ENCODE measurements around the gene SREK1. TPM values are rescaled to one million over a fixed set of nuclear protein-coding genes. Genes with fewer than 3 reads are reported as not detected.

Gene SREK1
- polyA plus RNA-seq, 4 donors, result 108 to 190 (median 165) TPM

DNA sequence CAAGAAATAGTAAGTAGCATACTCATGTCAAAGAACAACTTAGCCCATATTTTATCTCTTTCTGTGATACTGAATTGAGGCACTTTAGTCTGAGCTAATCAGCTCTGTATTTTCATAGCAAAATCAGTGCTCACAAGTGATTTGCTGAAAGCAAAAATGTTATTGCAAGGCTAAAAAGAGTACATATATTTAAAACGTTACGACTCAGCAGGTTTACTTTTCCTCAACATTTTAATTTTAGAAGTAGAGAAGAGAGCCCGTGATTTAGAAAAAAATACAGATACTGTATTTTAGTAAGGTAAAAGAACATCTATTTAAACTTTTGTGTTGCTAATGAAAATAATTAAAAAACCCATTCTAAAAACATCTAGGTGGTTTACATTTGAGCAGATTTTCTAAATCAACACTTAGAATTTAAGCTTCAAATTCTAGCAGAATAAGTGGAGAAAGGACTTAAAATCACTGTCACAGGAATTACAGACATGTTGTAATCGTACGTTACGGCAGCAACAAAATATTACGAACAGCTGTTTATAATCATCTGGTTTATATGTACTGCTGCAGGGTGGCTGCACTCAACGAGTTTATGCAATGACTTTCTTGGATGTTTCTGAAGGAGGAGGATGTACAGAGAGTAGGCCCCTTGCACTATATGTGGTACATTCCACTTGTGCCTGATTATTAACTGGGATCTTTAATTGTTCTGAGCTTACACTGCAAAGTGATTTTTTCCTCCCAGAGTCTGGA lies 20.1 kb downstream of the SREK1 start:
- DNase-seq (ENCODE audit: low read depth in 4 of 4, low spot score in 3 of 4), result no peak

DNA sequence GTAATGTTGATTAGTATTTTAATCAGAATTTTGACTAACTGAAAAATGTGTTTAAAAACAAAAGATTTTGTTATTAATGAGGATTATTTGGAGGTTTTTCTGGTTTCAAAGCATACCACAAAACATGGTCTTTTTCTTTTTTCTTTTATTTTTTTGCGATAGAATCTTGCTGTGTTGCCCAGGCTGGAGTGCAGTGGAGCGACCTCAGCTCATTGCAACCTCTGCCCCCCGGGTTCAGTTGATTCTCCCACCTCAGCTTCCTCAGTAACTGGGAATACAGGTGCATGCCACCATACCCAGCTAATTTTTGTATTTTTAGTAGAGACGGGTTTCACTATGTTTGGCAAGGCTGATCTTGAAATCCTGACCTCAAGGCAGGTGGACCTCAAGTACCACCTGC lies 24.1 kb downstream of the SREK1 start:
- DNase-seq (ENCODE audit: low read depth in 4 of 4, low spot score in 3 of 4), result no peak

DNA sequence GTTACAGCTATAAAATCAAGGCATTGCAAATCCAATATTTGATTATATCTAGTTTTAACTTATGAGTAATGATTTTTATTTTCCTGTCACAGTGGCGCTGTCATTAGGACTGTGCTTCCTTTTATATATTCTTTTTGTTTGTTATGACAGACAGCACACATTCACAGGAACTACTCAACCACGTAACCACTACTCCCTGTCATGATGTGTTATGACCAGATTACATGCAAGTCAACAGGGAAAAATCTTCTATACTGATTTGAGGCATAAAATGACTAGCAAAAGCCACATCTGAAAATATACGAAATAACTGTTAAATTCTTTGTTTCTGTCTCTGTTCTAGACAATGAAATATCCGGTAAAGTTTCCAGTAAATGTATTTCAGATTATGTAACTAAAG lies 25.4 kb downstream of the SREK1 start:
- no peak for DNase-seq (ENCODE audit: low read depth in 4 of 4, low spot score in 3 of 4)

DNA sequence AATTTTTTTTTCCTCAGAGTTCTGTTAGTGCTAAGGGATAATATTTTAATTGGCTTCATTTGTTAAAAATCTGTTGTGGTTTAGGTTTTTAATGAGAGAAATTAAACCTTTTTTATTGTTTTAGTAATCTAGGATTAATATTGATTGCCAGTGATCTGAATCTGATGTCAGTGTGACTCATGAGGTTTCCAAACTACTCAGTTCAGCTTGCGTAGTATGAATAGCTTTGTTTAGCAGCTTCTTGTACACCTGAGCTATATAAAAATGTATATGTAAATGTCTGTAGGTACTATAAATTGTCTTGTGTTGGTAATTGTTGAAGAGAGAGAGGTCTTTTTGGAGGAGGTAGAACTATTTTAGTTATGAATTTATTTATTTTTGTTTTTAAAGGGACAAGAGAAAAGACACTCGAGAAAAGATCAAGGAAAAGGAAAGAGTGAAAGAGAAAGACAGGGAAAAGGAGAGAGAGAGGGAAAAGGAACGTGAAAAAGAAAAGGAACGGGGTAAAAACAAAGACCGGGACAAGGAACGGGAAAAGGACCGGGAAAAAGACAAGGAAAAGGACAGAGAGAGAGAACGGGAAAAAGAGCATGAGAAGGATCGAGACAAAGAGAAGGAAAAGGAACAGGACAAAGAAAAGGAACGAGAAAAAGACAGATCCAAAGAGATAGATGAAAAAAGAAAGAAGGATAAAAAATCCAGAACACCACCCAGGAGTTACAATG lies 26.3 kb downstream of the SREK1 start:
- no peak for DNase-seq (ENCODE audit: low read depth in 4 of 4, low spot score in 3 of 4)

DNA sequence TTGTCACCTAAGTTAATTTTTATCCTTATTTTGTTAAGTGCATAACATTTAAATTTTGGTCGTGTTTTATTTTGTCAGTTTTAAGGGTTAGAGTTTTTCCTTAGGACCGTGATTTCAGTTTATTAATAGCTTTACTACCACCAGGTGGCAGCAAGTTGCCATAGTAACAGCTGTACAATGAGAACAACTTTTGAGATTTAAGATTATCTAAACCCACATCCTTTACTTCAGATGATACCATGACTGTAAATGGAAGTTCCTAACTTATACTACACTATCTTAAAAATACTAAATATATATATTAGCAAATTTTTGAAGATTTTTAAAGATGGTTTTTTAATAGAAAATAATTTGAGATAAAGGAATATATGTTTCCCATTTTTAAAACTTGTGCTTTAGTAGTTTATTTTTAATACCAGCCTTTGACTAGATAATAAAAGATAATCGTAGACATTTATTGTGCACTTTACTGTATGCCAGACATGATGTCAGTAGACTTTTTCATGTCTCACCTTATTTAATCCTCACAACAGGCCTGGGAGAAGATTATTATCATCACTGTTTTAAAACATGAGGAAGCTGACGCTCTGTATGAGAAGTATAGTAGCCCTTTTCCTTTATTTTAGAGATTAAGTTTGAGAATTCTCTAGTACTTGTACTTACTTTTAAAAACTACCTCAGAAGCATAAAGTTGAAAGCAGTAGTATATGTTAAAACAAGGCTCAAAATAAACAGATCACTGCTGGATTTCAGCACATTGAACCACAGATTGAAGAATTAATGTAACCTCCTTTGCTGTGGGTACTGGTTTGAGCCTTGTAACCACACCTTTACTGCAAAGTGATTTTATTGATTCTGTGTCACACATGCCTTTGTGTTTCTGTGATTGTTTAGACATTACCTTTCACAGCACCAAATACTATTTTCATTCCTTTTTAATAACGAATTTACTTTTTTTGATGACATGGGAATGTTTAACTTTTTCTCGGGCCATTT lies 27.5 kb downstream of the SREK1 start:
- DNase-seq (ENCODE audit: low read depth in 4 of 4, low spot score in 3 of 4), result peak in 1 of 4 donors; percentile 37

DNA sequence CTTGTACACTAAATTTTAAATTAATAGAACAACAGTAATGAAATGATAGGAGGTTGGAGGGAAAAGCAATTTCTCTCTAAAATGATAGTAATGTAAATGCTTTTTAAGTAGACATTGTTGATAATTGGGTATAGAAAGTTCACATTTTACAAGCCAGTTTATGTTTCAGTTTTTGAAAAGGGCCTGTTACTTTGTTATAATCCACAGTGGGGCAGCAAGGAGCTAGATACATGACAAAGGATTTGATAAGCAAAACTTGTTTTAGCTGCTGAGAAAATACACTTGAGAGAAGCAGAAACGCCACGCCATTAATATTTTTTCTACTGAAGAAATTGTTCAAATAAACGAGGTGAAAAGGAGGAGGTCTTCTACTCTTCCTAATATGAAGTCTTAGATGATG lies 30.2 kb downstream of the SREK1 start:
- no peak for DNase-seq (ENCODE audit: low read depth in 4 of 4, low spot score in 3 of 4)

DNA sequence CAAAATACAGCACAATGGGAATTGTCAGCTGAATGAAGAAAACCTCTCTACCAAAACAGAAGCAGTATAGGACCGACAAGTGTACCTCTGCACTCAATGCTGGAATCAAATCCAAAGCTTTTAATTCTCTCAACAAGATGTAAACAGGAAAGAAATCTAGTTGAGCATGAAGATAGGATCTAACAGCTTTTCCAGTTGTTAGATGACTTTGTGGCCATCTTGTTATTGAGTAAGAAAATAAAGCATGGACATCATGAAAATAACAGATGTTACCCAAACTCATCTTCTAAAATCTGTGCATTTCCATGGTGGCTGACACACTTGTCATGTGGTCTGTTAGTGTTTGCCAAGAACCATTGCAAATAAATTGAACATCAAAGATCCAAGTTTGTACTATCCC lies 34.7 kb downstream of the SREK1 start:
- DNase-seq (ENCODE audit: low read depth in 4 of 4, low spot score in 3 of 4), result no peak

DNA sequence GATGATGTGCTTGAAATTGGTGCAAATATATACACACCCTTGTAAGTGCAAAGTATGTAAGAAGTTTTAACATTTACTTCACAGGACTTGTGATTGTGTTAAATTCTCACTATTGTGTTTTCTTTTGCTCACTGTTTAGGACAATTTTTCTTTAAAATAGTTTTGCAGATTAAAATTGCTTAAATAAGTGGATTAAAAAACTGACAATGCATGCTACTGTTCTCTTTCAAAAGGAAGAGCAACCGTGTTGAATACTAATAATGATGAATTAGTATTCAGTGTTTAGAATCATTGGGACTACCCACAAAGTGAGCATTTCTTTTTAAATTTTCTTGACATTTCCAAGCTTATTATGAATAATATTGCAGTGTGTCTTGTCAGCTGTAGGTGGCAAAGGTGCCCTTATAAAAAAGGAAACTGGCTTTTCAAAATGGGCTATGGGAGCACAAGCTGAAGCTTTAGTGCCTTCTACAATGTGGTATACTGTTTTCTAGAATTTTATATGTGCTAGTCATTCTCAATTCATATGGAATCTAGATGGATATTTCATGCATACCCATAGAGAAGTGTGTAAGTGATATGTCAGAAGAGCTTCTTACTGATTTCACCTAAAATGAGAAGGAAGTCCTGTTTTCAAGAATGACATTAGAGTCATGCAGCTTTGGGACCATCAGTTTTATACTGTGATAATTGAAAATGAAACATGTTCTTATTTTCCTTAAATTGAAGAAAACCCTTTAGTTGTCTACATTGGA lies 35.4 kb downstream of the SREK1 start:
- DNase-seq (ENCODE audit: low read depth in 4 of 4, low spot score in 3 of 4), result no peak

DNA sequence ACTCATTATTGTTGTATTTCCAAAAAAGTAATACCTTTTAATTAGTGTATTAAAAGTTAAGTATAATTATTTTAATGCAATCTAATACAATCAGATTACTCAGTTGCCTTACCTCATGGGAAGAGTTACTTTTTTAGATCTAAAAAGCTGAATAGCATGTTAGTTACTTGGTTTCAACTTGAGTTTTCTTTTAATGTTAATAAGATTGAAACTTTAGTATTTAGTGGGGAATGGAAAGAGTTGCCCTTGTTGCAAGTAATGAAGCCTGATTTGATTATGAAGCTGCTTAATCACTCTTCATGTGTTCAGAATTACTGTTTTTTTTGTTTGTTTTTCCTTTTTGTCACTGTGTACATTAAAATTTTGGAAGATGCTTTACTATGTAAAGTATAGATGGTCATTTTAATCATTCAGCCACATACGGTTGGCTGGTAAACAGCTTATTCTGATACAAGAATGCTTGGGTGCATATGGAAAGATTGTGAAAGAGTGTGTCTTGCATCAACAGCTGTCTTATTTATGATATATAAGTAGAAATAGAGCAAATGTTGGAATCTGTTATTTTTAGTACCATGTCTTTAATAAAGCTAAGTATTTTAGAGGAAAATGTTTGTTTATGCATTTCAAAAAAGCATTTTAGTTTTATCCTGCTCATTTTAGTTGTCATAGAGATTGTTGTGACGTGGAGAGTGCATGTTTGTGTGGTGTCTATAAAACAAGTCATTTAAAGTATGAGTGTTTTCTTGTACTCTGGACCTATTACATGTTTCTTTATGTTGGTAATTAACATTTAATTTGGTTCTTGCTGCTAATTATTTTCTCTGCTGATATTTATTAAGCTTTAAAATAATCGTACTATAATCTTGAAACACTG lies 36.4 kb downstream of the SREK1 start:
- DNase-seq (ENCODE audit: low read depth in 4 of 4, low spot score in 3 of 4), result no peak

DNA sequence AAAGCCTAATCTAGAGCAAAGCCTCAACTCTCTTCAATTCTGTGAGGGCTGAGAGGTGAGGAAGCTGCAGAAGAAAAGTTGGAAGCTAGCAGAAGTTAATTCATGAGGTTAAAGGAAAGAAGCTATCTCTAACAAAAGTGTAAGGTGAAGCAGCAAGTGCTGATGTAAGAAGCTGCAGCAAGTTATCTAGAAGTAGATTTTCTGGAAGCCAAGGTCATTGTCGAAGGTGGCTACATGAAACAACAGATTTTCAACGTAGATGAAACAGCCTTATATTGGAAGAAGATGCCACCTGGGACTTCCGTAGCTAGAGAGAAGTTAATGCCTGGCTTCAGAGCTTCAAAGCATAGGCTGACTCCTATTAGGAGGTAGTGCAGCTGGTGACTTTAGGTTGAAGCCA lies 42.0 kb downstream of the SREK1 start:
- no peak for DNase-seq (ENCODE audit: low read depth in 4 of 4, low spot score in 3 of 4)

DNA sequence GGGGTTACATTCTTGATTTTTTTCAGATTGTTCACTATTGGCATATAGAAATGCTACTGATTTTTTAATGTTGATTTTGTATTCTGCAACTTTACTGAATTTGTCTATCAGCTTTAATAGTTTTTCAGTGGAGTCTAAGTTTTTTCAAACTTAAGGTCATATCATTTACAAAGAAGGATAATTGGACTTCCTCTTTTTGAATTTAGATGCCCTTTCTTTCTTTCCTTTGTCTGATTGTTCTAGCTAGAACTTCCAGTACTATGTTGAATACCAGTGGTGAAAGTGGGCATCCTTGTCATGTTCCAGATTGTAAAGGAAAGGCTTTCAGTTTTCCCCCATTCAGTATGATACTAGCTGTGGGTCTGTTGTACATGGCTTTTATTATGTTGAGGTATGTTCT lies 49.3 kb downstream of the SREK1 start:
- no peak for DNase-seq (ENCODE audit: low read depth in 4 of 4, low spot score in 3 of 4)

DNA sequence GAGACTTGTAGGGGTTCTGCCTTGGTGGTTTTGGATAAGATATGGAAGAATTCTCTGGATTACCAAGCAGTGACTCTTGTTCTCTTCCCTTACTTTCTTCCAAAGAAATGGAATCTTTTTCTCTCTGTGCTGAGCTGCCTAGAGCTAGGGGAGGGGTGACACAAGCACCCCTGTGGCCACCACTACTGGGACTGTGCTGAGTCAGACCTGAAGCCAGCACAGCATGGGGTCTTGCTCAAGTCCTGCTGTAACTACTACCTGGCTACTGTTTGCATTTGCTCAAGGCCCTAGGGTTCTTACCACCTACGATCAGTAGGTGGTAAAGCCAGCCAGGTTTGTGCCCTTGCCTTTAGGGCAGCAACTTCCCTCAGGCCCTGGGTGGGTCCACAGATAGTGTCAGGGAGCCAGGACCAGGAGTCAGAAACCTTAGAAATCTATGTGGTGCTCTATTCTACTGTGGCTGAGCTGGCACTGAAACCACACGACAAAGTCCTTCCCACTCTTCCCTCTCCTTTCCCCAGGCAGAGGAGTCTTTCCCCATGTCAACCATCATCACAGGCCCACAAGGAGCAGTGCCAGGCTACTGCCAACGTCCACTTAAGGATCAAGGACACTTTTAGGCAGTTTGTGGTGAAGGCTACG lies 53.8 kb downstream of the SREK1 start:
- no peak for DNase-seq (ENCODE audit: low read depth in 4 of 4, low spot score in 3 of 4)

DNA sequence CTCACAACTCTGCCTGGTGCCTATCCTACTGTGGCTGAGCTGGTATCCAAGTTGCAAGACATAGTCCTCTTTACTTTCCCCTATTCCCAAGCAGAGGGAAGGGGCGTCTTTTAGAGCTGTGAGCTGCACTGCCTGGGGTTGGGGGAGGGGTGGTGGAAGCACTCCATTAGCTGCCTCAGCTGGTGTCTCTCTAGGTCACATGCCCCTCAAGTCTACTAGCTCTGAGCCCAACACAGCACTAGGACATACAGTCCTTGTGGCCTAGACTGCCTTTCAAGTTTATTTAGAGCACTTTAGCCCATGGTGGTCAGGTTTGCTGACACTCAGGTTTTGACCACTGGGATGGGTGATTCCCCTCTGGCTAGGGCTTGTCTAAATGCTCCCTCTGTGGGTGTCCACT lies 54.7 kb downstream of the SREK1 start:
- DNase-seq (ENCODE audit: low read depth in 4 of 4, low spot score in 3 of 4), result no peak

DNA sequence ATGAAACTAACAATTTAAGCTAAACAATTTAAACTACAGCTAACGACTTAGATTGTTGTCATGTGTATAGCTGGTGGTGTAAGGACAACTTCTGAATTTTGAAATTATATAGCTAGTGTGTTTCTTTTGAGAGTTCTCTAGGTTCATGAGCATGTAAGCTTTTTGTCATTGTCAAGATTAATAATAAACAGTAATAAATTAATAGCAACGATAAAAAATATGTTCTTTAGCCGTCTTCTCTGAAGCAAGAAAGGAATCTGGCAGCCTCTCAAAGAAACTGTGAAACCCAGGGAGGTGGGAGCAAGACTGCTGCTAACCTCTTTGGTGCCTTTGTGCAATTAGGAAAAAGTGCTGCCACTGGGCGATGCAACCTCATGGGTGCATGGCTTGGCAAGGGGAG lies 59.4 kb downstream of the SREK1 start:
- DNase-seq (ENCODE audit: low read depth in 4 of 4, low spot score in 3 of 4), result no peak

DNA sequence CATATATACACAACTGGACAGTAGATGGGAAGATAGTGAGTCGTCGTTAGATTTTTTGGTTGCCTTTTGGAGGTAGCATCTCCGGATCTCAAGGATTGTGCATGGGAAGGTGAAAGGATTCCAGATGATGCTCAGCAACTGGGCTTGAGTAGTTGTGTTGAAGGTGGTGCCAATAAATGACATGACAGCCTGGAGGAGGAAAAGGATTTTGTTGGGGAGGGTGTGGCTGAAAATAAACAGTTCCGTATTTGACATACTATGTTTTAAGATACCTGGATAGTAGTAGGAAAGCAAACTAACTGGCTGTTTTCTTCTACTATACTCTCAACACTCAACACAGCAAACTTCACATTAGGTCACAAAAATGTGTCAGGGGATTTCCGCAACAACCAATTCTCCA lies 62.4 kb downstream of the SREK1 start:
- no peak for DNase-seq (ENCODE audit: low read depth in 4 of 4, low spot score in 3 of 4)

DNA sequence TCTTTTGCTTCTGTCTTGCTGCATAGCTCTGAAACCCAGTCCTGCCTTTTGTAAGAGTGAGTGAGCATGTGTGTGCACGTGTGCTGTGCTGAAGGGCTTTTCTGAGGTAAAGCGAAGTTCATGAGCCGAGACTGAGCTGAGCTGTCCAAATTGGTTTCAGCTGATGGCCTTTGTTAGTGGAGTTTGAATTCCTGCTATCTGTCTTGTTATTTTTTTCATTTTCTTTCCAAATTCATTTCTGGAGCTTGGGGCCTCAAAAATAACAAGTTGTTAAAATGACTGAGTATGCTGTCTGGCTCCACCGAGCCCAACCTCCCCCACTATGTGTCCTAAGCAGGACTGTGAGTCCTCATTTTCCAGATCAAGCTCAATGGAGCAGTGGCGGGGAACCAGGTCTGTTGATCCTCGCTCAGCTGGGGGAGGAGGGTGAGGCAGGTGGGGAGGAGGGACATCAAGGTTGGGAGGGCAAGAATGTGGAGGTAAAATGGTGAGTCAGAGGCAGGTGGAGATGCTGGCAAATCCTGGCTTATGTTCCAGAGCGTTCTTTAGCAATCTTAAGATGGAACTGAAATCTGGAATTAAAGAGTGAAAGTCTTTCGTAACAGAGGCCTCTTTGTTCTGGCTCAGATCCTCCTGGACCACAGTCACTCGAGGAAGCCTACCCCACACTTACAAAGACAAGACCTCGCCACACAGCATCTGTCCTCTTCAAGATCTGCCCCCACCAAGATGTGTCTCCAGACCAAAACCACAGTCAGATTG lies 63.9 kb downstream of the SREK1 start:
- DNase-seq (ENCODE audit: low read depth in 4 of 4, low spot score in 3 of 4), result peak; percentile 60 to 73 (median 67)

DNA sequence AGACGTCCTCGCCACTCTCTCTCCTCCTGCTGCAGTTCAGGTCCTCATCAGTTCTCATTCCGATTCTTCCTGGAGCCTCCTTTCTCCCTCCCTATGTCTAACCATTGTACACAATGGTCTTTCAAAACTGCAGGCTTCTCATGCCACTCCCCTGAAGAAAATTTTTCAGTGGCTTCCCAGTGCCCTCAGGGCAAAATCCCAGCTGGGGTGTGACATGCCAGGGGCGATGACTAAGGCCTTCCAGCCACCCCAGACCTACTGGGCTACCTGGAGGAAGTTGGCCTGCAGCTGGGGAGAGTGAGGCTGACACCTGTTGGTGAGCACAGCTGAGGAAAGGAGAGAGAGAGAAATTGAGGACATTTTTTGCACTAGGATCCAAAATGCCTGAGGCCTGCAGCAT lies 65.2 kb downstream of the SREK1 start:
- no peak for DNase-seq (ENCODE audit: low read depth in 4 of 4, low spot score in 3 of 4)

DNA sequence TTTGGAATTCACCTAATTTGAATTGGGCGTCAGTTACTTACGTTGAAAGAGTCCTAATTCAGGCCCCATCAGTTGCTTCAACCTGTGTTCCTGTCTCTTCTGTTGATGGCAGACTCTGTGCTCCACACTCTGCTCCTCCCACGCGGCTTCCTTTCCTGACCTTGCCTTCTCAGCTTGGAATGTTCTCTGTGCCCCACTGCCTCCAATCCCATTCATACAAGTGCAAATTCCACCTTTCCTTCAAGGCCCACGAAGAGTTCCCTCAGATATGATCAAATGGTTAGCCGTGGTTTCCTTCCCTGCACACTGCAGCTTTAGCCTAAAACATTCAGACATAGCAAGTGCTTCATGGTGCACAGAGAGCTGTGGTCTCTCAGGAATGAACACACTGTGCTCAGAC lies 65.7 kb downstream of the SREK1 start:
- DNase-seq (ENCODE audit: low read depth in 4 of 4, low spot score in 3 of 4), result no peak
